G401 (cell line): ENCODE measurements around the gene PURB. TPM values are rescaled to one million over a fixed set of nuclear protein-coding genes. Genes with fewer than 3 reads are reported as not detected.
A peak's percentile ranks its signal among the peaks of the same experiment; 100 is the strongest.
"Not testable (repeated sequence)": the region's sequence is repeated elsewhere in the genome, so short reads cannot be mapped to it uniquely, and the experiment has no call there.

Source experiments
- DNase-seq: peaks from one replicate; pipeline ENCODE4 v3.0.0-alpha.2; 2015; ENCODE audit warnings: low spot score
- in situ Hi-C: cut with HindIII; loops from 2 replicates; pipeline ENCODE4 v1.10.0; 2016; ENCODE audit warnings: low sequenced_read_pairs, mixed read lengths
- total RNA-seq: library from RNA; depleted of rRNA; stranded (reverse); fragments of >200 nt; shearing (Covaris generic); gene quantifications from 2 replicates; pipeline ENCODE4 v1.2.3, GENCODE V29; 2014; rRNA removed

Gene PURB
- total RNA-seq = 11.1 and 13.1 TPM in 2 replicates

- peak; percentile 88 for DNase-seq
- in situ Hi-C loops = no loop called here
These were observed at the start of gene PURB for GRCh38 chr7:44885394-44886317. Gene PURB, minus strand, starts transcription at chr7:44885530. Its CDS starts 182 bp downstream, at chr7:44885348.

DNA sequence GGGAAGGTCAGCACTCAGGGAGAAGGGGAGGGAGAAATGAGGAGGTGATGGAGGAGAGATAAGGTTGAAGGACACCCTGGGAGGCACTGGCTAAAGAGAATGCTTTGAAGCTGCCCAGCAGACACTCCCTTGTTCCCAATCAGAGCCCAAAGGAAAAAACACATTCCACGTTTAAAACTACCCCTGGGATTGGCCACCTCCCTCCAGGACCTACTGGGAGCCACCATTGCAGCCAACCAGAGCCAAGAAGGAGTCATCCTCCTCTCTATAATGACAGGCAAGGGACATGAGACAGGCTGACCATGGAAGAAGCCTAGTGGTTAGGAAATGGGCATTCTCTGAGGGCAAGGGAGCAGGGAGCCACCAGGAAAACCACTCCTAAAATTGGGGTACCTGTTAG lies 49.7 kb upstream of the PURB start:
- DNase-seq = no peak
- in situ Hi-C loops = no loop called here

- in situ Hi-C loops, DNase-seq: not testable (repeated sequence)
These were observed 49.2 kb upstream of the PURB start for GRCh38 chr7:44934510-44934909.

DNA sequence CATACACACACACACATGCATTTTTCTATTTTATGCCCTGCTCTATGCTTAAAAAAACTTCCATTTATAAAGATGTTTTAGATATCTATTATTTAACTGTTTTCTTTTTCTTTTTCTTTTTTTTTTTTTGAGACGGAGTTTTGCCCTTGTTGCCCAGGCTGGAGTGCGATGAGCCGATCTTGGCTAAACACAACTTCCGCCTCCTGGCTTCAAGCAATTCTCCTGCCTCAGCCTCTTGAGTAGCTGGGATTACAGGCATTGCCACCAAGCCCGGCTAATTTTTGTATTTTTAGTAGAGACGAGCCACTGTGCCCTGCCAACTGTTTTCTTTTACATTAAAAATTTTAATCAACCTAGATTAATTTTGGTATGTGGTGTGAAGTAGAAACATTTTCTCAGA lies 45.6 kb upstream of the PURB start:
- no peak for DNase-seq
- in situ Hi-C loops = no loop called here

- DNase-seq = no peak
- in situ Hi-C loops = no loop called here
These were observed 37.0 kb upstream of the PURB start for GRCh38 chr7:44922351-44922694.

- in situ Hi-C loops = no loop called here
- DNase-seq = peak; percentile 85
These were observed 36.4 kb upstream of the PURB start for GRCh38 chr7:44921607-44922350.

GRCh38 chr7:44920119-44920518 lies 34.8 kb upstream of the PURB start:
- in situ Hi-C loops = no loop called here
- no peak for DNase-seq

DNA sequence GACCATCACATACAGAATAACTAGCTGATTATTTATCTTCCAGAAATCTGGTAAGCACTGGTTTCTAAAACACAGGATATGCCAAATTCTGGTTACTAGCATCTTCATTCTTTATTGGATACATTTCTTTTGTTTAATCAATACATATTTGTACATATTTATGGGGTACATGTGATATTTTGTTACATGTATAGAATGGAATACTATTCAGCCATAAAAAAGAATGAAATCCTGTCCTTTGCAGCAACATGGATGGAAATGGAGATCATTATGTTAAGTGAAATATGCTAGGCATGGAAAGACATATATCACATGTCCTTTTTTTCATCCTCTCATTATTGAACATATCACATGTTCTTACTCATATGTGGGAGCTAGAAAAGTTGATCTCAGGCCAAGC lies 32.7 kb upstream of the PURB start:
- DNase-seq = no peak
- in situ Hi-C loops = no loop called here

- in situ Hi-C loops = no loop called here
- DNase-seq = no peak
These were observed 32.1 kb upstream of the PURB start for GRCh38 chr7:44917465-44917864.

DNA sequence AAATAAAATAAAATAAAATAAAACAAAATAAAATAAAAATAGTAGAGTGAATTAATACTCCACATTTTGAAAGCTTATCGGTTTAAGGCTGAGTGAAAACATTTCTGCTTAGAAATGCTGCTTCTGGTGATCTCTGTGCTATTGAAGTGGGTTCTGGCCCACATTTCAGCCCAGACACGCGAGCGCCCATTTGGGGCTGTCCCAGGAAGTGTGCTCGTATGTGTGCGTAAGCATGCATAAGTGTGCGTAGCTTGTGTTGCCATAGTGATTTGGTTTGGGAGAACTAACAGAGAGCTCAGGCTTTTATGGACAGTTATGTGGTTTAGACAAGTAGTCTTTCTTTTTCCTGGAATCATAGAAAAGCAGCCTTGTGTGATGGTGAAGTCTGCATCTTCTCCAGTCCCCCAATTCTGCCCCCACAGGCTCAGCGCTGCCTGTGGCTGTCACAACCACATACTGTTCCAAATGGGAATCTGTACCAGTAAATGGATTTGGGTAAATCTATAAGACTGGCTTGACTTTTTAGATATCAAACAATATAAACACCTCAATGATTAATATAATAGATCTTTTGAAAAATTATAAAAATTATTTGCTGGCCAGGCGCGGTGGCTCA lies 29.8 kb upstream of the PURB start:
- in situ Hi-C loops = no loop called here
- no peak for DNase-seq

GRCh38 chr7:44912775-44913347 lies 27.5 kb upstream of the PURB start:
- in situ Hi-C loops = no loop called here
- DNase-seq = peak; percentile 72

DNA sequence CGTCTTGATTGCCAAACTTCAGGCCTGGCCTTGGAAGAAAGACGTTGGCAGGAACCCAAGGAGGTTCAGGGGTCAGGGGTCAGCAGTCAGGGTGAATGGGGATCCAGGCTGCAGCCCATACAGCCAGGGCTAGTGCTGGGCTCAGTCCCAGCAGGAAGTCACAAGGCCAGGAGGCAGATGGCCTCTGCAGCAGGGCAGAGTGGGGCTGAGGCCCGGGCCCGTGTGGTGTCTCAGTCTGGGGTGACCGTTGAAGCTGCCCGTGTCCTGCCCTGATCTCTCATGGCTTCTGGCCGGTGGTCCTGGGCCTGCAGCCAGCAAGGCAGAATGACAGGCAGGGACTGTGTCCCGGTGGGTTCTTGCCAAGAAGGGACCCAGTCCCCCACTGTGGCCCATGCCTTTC lies 26.6 kb upstream of the PURB start:
- DNase-seq = peak; percentile 79
- in situ Hi-C loops = no loop called here

- no peak for DNase-seq
- in situ Hi-C loops = no loop called here
These were observed 24.5 kb upstream of the PURB start for GRCh38 chr7:44909596-44910389.

DNA sequence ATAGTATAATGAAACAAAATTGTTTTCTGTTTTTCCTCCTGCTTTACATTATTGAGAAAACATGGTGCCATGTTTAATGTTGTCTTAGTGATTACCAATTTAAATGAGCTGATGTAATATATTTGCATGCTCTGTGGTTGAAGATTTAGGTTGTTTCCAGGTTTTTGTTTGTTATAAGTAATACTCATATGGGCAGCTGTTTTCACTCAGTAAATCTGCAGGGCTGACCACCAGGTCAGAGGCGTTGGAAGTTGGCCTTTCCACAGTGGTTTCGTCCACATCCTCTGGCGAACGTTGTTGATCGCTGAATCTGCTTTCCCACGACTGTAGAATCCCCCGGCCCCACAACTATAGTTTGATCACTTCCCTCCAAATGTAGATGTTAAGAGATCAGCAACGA lies 21.6 kb upstream of the PURB start:
- in situ Hi-C loops = no loop called here

DNA sequence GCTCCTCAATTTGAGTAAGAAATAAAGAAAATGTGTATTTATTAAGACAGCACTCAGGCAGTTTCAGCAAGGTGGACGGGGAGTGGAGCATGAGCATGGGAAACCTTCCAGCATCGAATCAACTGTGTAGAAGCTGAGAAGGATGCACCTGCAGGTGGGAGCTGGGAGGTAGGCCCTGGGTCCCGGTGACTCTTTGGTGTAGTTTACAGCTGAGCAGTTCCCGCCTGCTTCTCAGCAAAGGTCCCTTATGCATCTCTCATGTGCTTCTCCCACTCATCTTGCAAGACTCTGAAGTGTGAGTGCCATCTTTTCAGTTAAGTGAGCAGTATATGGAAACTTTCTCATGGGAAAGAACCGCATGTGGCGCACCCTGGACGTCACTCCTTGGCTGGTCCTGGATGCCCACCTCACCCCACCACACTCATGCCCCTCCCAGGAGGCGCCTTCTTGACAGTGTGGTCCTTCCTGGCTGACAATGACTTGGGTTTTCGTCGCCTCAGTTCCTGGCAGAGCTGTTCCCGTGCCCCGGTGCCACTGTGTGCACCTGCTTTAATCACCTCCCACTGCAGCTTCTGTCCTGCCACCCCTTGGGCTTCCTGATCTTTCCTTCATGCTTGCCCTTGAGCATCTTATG lies 19.8 kb upstream of the PURB start:
- in situ Hi-C loops = no loop called here
- DNase-seq = no peak

More for the DNA sequence above, 21.6 kb upstream of the PURB start:
- no peak for DNase-seq

DNA sequence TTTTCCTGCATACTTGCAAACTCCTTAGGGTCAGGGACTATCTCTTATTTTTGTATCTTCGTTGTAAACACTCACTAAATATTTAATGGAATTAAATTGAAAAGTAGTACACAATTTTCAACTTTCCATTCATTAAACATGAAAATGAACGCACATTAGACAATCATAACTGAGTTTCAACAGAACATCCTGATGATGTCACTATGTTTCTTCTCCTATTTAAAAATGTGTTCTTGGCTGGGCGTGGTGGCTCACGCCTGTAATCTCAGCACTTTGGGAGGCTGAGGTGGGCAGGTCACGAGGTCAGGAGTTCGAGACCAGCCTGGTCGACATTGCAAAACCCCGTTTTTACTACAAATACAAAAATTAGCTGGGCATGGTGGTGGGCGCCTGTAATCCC lies 14.1 kb upstream of the PURB start:
- in situ Hi-C loops = no loop called here
- DNase-seq = no peak

DNA sequence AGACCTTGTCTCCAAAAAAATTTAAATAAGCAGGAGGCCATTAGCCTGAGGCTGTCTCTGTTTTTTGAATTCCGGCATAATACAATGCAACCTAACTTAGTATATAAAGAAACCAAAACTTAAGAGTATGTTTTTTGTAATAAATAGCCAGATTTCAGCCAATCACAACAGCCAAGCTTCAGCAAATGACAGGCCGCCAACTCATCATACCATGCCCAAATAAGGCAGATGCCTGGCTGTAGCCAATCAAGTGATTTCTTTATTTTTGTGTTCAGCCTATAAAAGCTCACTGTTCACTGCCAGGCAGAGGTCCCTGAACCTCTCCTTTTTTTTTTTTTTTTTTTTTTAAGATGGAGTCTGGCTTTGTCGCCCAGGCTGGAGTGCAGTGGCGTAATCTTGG lies 12.7 kb upstream of the PURB start:
- no peak for DNase-seq
- in situ Hi-C loops = no loop called here

DNA sequence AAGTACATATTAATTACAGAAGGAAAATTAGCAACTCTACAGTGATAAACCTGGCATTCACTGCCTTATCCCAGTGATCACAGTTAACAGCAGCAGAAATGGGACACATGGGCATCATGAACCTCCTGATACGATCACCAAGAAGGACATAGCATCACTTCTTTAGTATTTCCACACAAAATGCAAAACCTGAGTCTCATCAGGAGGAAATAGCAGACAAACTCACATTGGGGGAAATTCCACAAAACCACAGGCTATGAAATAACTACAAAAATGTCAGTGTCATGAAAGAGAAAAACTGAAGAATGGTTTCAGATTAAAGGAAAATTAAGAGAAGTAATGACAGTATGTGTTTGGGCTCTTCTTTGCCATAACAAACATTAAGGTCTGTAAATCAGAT lies 12.0 kb upstream of the PURB start:
- in situ Hi-C loops = no loop called here
- no peak for DNase-seq
